Measurements from ENCODE around the gene SYNJ2BP. TPM values are rescaled to one million over a fixed set of nuclear protein-coding genes. Genes with fewer than 3 reads are reported as not detected.

Gene SYNJ2BP
- polyA plus RNA-seq, 12 donors, result 24.1 to 39.1 (median 29.1) TPM; not detected in 1

- DNase-seq, result no peak
Measured at GRCh38 chr14:70397746-70398145, 19.1 kb downstream of the SYNJ2BP start.

DNA sequence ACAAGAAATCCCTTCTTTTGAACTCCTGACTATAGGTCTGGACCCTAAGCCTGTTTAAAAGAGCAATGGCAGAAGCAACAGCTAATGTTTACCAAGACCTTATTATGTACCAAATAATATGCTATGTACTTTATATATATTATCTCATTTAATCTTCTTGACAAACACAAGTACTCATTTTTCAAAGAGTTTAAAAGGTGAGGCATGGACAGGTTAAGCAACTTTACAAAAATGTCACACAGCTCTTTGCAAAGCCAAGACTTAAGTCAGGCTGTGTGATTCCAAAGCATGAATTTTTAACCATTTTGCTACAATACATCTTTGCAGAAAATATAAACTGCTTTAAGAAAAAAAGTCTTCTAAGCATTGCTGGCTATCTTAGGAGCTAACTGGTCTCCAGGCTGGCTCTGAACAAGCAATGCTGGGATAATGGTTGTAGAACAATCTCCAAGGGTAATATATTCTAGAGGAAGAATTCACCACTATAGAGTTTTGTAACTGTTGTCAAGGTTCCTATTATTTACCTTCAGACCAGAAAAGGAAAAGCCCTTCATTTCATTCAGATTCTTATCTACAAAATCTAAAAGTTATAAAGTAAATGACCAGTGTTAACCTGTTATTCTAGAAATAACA, 22.1 kb downstream of the SYNJ2BP start:
- no peak for DNase-seq

DNA sequence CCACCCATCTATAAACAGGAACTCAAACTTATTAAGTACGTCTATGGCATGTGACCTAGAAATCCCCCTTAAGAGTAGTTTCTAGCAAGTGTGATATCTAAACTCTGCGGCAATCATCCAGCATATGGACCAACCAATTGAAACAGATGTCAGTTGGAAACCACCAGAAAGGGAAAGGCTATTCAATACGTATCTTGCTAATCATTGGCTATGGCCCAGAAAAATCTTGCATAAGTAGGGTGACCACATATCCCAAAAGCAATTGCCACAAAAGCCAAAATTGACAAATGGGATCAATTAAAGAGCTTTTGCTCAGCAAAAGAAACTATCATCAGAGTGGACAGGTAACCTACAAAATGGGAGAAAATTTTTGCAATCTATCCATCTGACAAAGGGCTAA, 24.2 kb downstream of the SYNJ2BP start:
- no peak for DNase-seq

DNA sequence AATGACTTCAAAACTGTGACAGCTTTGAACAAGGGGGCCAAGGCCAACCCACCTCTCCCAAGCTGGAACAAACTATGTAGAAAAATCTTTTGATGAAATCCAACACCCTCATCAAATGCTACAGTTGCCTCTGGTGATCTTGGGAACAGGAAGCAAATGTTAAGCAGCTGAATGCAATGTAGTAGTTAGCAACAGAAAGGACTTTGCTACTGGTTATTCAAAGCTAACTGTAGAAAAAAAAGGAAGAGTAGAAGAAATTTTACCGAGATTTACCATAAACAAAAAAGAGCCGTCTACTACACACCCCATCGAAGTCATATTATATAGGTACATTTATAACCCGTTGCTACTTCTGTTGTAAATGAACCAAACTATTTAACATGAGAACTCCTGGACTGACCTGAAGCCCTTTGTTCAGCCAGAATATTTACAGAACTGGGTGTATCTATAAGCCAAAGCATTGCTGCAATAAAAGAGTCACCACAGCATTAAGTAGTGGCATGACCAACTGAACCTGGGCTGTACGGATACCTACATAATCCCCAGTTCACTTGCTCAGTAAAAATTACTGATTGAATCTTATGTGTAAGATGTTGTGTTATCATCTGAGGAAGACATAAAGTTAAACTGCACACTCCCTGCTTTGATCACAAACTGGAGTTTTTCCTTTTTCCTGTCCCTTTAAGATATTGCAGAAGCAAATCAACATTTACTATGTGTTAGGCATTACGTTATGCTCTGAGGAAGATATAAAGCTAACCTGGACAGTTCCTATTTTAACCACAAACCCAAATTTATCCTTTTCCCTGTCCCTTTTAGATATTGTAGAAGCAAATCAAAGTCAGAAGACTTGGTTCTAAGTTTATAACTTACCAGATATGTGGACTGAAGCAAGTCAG, 25.1 kb downstream of the SYNJ2BP start:
- no peak for DNase-seq

DNA sequence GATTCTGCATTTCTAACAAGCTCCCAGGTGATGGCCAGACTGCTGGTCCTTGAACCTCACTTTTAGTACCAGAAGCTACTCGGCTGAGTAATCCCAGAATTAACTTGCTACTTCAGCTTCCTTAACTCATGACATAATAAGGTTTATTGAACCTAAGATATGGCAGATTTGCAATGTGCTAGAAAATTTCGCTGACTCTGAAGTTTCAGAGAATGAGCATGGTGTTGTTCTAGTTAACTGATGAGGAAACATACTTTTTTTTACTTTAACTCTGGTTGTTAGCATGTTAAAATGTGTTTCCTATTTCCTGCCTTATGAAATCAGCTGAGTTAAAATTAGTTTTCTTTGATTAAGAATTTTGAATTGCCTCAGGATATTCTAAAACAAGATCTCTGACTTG, 34.4 kb downstream of the SYNJ2BP start:
- no peak for DNase-seq

DNA sequence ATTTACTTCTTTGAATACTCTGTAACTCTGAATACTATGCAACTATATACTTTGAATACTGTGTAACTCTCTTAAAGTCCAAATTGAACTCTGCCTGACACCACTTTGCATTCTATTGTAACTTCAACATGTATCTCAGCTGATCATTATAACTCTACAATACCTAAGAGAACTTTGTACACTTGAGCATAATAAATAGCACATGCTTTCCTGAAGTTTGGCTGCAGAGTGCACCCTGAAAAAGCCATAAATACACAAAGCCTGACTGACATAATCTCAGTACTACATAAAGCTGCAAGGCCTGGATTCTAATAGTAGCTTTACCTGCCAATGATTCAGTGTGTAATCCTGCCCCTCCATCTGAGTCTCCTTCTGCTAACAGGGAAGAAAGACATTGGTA, 36.1 kb downstream of the SYNJ2BP start:
- no peak for DNase-seq

GRCh38 chr14:70378696-70379095, 38.2 kb downstream of the SYNJ2BP start:
- DNase-seq, result no peak

Other genes with a start within 250 kb of the SYNJ2BP start
- gene SLC8A3, start 228.1 kb downstream of the SYNJ2BP start, polyA plus RNA-seq (ENCODE audit: insufficient read length in 12 of 12), result 10 to 100 TPM in 2 of 12 donors, 1 to 10 TPM in 8, not detected in 2; 2.7 to 12.0 (median 6.7) TPM
- 10 to 100 TPM in 11 of 12 donors, not detected in 1; 30.2 to 70.4 (median 57.2) TPM for gene COX16, start 57.4 kb downstream of the SYNJ2BP start, polyA plus RNA-seq (ENCODE audit: insufficient read length in 12 of 12)
- under 1 TPM in 10 of 12 donors, not detected in 2; 0.15 to 0.55 (median 0.40) TPM for gene ADAM21, start 35.1 kb upstream of the SYNJ2BP start, polyA plus RNA-seq (ENCODE audit: insufficient read length in 12 of 12)
- gene ADAM20, start 117.9 kb upstream of the SYNJ2BP start, polyA plus RNA-seq (ENCODE audit: insufficient read length in 12 of 12), result under 1 TPM in 7 of 12 donors, not detected in 5; 0.05 to 0.18 (median 0.11) TPM
- 10 to 100 TPM in 11 of 12 donors, not detected in 1; 17.9 to 37.7 (median 33.4) TPM for gene MED6, start 183.6 kb upstream of the SYNJ2BP start, polyA plus RNA-seq (ENCODE audit: insufficient read length in 12 of 12)
- gene TTC9, start 224.8 kb upstream of the SYNJ2BP start, polyA plus RNA-seq (ENCODE audit: insufficient read length in 12 of 12), result 10 to 100 TPM in 1 of 12 donors, 1 to 10 TPM in 10, not detected in 1; 5.8 to 11.1 (median 7.7) TPM

Measured in muscle of arm (tissue), 12 donors.